SK-N-SH (cell line): ENCODE results near the gene PWP1. TPM values are rescaled to one million over a fixed set of nuclear protein-coding genes. Genes with fewer than 3 reads are reported as not detected.
A peak's percentile ranks its signal among the peaks of the same experiment; 100 is the strongest.

Source experiments
- CTCF ChIA-PET: fragments of 300-600, 350-600 bp; formaldehyde crosslinking; extraction: SDS; loops from one replicate; lab custom pipeline; 2021; lab: Yijun Ruan, JAX
- POLR2A ChIA-PET: fragments of 350-600 bp; sonication (Branson Sonifier 250); formaldehyde crosslinking; extraction: SDS; loops from one replicate; lab custom pipeline; 2020; ENCODE audit warnings: antibody characterized with exemption, inconsistent platforms; lab: Yijun Ruan, JAX
- DNase-seq: peaks from one replicate; pipeline ENCODE4 v3.0.0; 2012
- H2AFZ ChIP-seq: fragments of 200-600 bp; sonication (generic); 2 replicates; pipeline ENCODE4 v1.8.1; 2016; ENCODE audit warnings: antibody characterized with exemption, mild to moderate bottlenecking, low read depth
- H3F3A ChIP-seq: fragments of 200-600 bp; sonication (generic); replicated peaks from 2 replicates; pipeline ENCODE3; 2016; ENCODE audit warnings: antibody characterized with exemption, mild to moderate bottlenecking; ENCODE audit not compliant: insufficient read depth
- H3K27ac ChIP-seq, 2 experiments: fragments of 200-500 bp in 1 of 2; fragments of 200-600 bp in 1 of 2; sonication (Bioruptor generic) in 1 of 2; sonication (generic), shearing (Covaris generic) in 1 of 2; 2 replicates each; pipeline versions ENCODE4 v1.5.1 to v1.6.1; 2014 to 2016; ENCODE audit warnings: low read depth in 2 of 2, inconsistent platforms in 1 of 2, low read length in 1 of 2, mild to moderate bottlenecking in 1 of 2, mixed read lengths in 1 of 2
- H3K27me3 ChIP-seq: fragments of 200-600 bp; sonication (generic), shearing (Covaris generic); 2 replicates; pipeline ENCODE4 v1.6.1; 2016; ENCODE audit warnings: mixed run types; ENCODE audit not compliant: insufficient read depth
- H3K36me3 ChIP-seq, 2 experiments: fragments of 200-500 bp in 1 of 2; fragments of 200-600 bp in 1 of 2; sonication (Bioruptor generic) in 1 of 2; sonication (generic) in 1 of 2; replicated peaks in 1 of 2; 2 replicates each; pipeline versions ENCODE3 to v1.5.1; 2014 to 2016; ENCODE audit warnings: low read length in 1 of 2, mild to moderate bottlenecking in 1 of 2; ENCODE audit not compliant: insufficient read depth in 2 of 2, control insufficient read depth in 1 of 2
- H3K4me1 ChIP-seq, 2 experiments: fragments of 200-500 bp in 1 of 2; fragments of 200-600 bp in 1 of 2; sonication (Bioruptor generic) in 1 of 2; sonication (generic), shearing (Covaris generic) in 1 of 2; 2 replicates each; pipeline versions ENCODE4 v1.5.1 to v1.6.1; 2014 to 2016; ENCODE audit warnings: low read depth in 1 of 2, low read length in 1 of 2, mixed run types in 1 of 2; ENCODE audit not compliant: insufficient read depth in 2 of 2, control insufficient read depth in 1 of 2
- H3K4me2 ChIP-seq: fragments of 200-600 bp; sonication (generic), shearing (Covaris generic); 2 replicates; pipeline ENCODE4 v1.6.1; 2017; ENCODE audit warnings: mixed run types
- H3K4me3 ChIP-seq, 2 experiments: fragments of 200-500 bp in 1 of 2; fragments of 200-600 bp in 1 of 2; sonication (Bioruptor generic) in 1 of 2; sonication (generic), shearing (Covaris generic) in 1 of 2; 2 replicates each; pipeline versions ENCODE4 v1.5.1 to v1.8.1; 2014 to 2016; ENCODE audit warnings: low read depth in 2 of 2, inconsistent platforms in 1 of 2, low read length in 1 of 2, mild to moderate bottlenecking in 1 of 2, mixed read lengths in 1 of 2, moderate library complexity in 1 of 2
- H3K79me2 ChIP-seq: fragments of 200-600 bp; sonication (generic); 2 replicates; pipeline ENCODE4 v1.8.1; 2017; ENCODE audit warnings: mild to moderate bottlenecking; ENCODE audit not compliant: insufficient read depth
- H3K9ac ChIP-seq: fragments of 200-600 bp; sonication (generic); 2 replicates; pipeline ENCODE4 v1.6.1; 2017; ENCODE audit warnings: mixed run types
- H3K9me2 ChIP-seq: fragments of 200-600 bp; sonication (generic); 2 replicates; pipeline ENCODE4 v1.6.1; 2017; ENCODE audit warnings: mixed run types
- H3K9me3 ChIP-seq: fragments of 200-600 bp; sonication (generic); 2 replicates; pipeline ENCODE4 v1.6.1; 2017; ENCODE audit warnings: mixed run types, mild to moderate bottlenecking, moderate library complexity
- H4K20me1 ChIP-seq: fragments of 200-600 bp; sonication (generic); 2 replicates; pipeline ENCODE4 v1.6.1; 2017; ENCODE audit warnings: mild to moderate bottlenecking, mixed run types; ENCODE audit not compliant: insufficient read depth
- CHD2 ChIP-seq: fragments of 150-350 bp; IDR thresholded peaks from 2 replicates; pipeline ENCODE4 v1.6.1; 2018; ENCODE audit warnings: low read length; ENCODE audit not compliant: partially characterized antibody
- FOXJ3 ChIP-seq: sonication (generic); formaldehyde crosslinking; IDR thresholded peaks from 2 replicates; pipeline ENCODE4 v1.5.1; 2020; ENCODE audit warnings: mild to moderate bottlenecking, missing genetic modification reagents
- GABPA ChIP-seq: IDR thresholded peaks from 2 replicates; pipeline ENCODE4 v1.4.0; 2012; ENCODE audit warnings: low read depth, mild to moderate bottlenecking
- RAD21 ChIP-seq: IDR thresholded peaks from 2 replicates; pipeline ENCODE4 v1.6.1; 2012; ENCODE audit warnings: mild to moderate bottlenecking, low read length
- SIN3A ChIP-seq: IDR thresholded peaks from 2 replicates; pipeline ENCODE4 v1.6.1; 2012; ENCODE audit warnings: low read depth, mild to moderate bottlenecking, low read length, moderate library complexity, borderline replicate concordance
- TAF1 ChIP-seq: IDR thresholded peaks from 2 replicates; pipeline ENCODE4 v1.6.1; 2012; ENCODE audit warnings: low read depth, mild to moderate bottlenecking, low read length, moderate library complexity, borderline replicate concordance
- YY1 ChIP-seq: IDR thresholded peaks from 2 replicates; pipeline ENCODE4 v1.4.0; 2012; ENCODE audit warnings: low read depth, mild to moderate bottlenecking
- WGBS: methylation state at CpG from one replicate; pipeline ENCODE4 v1.1.6; 2017; ENCODE audit warnings: low lambda C conversion rate; 5-methylcytosine and 5-hydroxymethylcytosine counted together
- polyA plus RNA-seq, 3 experiments: library from polyadenylated mRNA; depleted of rRNA; stranded (reverse); fragments of >200 nt; gene quantifications; 2 replicates each; pipeline ENCODE4 v1.2.3, GENCODE V29; 2012
- TF ChIP-seq, protein P1 (sequence below): IDR thresholded peaks from 2 replicates; pipeline ENCODE4; 2012
- TF ChIP-seq, protein P2 (sequence below): fragments of 200-600 bp; sonication (generic); IDR thresholded peaks from 2 replicates; pipeline ENCODE4 v1.6.1; 2017; ENCODE audit warnings: antibody characterized with exemption, mild to moderate bottlenecking, moderate library complexity
- TF ChIP-seq, protein P3 (sequence below): fragments of 150-350 bp; IDR thresholded peaks from 2 replicates; pipeline ENCODE4 v1.6.1; 2016; ENCODE audit warnings: mild to moderate bottlenecking, low read depth, low read length
- TF ChIP-seq, protein P4 (sequence below): IDR thresholded peaks from 2 replicates; pipeline ENCODE4 v1.4.0; 2012; ENCODE audit warnings: low read depth
- TF ChIP-seq, protein P5 (sequence below): IDR thresholded peaks from 2 replicates; pipeline ENCODE4 v1.4.0; 2012; ENCODE audit warnings: low read depth, borderline replicate concordance

The PWP1 gene
- polyA plus RNA-seq, 1 of the 3 experiments (the other 2 are of a cell fraction), result 129 TPM

DNA sequence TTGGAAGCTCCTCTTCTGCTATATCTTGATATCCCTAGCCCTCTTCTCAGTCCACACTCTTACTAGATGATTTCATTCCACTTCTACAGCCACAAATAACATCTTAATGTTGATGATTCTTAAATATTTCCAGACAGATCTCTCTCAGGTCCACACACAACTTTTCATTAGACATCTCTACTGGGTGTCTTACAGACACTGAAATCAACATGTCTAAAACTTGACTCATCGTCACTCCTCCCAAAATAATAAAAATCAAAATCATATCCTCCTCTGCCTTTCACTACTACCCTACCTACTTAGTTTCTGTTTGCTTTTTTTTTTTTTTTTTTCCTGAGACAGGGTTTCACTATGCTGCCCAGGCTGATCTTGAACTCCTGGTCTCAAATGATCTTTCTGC, 63.5 kb downstream of the PWP1 start:
- H3K9ac ChIP-seq, result peak overlapping the region; percentile 34; the same call in 1 of the 2 replicates
- H3K27ac ChIP-seq, result peak overlapping the region in 1 of 2 experiments; percentile 90; a peak in 2 of 4 replicates
- H3K9me2 ChIP-seq, result no peaks in the 10 kb centered on the region
- H3F3A ChIP-seq, result peaks cover 37% of the 10 kb centered on the region
- TF ChIP-seq SIN3A, result no peak
- TF ChIP-seq YY1, result no peak
- TF ChIP-seq, protein P1, sequence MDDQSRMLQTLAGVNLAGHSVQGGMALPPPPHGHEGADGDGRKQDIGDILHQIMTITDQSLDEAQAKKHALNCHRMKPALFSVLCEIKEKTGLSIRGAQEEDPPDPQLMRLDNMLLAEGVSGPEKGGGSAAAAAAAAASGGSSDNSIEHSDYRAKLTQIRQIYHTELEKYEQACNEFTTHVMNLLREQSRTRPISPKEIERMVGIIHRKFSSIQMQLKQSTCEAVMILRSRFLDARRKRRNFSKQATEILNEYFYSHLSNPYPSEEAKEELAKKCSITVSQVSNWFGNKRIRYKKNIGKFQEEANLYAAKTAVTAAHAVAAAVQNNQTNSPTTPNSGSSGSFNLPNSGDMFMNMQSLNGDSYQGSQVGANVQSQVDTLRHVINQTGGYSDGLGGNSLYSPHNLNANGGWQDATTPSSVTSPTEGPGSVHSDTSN, result no peak
- TF ChIP-seq GABPA, result no peak
- TF ChIP-seq, protein P2, sequence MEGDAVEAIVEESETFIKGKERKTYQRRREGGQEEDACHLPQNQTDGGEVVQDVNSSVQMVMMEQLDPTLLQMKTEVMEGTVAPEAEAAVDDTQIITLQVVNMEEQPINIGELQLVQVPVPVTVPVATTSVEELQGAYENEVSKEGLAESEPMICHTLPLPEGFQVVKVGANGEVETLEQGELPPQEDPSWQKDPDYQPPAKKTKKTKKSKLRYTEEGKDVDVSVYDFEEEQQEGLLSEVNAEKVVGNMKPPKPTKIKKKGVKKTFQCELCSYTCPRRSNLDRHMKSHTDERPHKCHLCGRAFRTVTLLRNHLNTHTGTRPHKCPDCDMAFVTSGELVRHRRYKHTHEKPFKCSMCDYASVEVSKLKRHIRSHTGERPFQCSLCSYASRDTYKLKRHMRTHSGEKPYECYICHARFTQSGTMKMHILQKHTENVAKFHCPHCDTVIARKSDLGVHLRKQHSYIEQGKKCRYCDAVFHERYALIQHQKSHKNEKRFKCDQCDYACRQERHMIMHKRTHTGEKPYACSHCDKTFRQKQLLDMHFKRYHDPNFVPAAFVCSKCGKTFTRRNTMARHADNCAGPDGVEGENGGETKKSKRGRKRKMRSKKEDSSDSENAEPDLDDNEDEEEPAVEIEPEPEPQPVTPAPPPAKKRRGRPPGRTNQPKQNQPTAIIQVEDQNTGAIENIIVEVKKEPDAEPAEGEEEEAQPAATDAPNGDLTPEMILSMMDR, result no peak
- TF ChIP-seq TAF1, result no peak
- no peak for TF ChIP-seq RAD21
- TF ChIP-seq, protein P3, sequence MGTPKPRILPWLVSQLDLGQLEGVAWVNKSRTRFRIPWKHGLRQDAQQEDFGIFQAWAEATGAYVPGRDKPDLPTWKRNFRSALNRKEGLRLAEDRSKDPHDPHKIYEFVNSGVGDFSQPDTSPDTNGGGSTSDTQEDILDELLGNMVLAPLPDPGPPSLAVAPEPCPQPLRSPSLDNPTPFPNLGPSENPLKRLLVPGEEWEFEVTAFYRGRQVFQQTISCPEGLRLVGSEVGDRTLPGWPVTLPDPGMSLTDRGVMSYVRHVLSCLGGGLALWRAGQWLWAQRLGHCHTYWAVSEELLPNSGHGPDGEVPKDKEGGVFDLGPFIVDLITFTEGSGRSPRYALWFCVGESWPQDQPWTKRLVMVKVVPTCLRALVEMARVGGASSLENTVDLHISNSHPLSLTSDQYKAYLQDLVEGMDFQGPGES, result no peak
- TF ChIP-seq, protein P4, sequence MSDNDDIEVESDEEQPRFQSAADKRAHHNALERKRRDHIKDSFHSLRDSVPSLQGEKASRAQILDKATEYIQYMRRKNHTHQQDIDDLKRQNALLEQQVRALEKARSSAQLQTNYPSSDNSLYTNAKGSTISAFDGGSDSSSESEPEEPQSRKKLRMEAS, result no peak
- no peak for TF ChIP-seq FOXJ3
- TF ChIP-seq, protein P5, sequence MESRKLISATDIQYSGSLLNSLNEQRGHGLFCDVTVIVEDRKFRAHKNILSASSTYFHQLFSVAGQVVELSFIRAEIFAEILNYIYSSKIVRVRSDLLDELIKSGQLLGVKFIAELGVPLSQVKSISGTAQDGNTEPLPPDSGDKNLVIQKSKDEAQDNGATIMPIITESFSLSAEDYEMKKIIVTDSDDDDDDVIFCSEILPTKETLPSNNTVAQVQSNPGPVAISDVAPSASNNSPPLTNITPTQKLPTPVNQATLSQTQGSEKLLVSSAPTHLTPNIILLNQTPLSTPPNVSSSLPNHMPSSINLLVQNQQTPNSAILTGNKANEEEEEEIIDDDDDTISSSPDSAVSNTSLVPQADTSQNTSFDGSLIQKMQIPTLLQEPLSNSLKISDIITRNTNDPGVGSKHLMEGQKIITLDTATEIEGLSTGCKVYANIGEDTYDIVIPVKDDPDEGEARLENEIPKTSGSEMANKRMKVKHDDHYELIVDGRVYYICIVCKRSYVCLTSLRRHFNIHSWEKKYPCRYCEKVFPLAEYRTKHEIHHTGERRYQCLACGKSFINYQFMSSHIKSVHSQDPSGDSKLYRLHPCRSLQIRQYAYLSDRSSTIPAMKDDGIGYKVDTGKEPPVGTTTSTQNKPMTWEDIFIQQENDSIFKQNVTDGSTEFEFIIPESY, result no peak
- TF ChIP-seq CHD2, result no peak
- TF ChIP-seq, all 33 proteins: peak for 0
- DNase-seq, result no peak
- H3K4me2 ChIP-seq, result peak overlapping the region; percentile 78
- H4K20me1 ChIP-seq, result peaks cover 11% of the 10 kb centered on the region; the same call in 1 of the 2 replicates
- H2AFZ ChIP-seq, result no peak overlapping the region
- no peaks in the 10 kb centered on the region for H3K27me3 ChIP-seq
- no peaks in the 10 kb centered on the region for H3K9me3 ChIP-seq
- peak overlapping the region in 1 of 2 experiments; percentile 27; a peak in 1 of 4 replicates for H3K4me3 ChIP-seq
- ChIA-PET POLR2A (no interaction called here), CTCF (interaction anchor here (1.0 to 3.4 kb wide), 3 partner anchors 9 to 136 kb away, joined by 3 to 8 read pairs (median 6); no protein-coding TSS in a partner anchor)
- H3K36me3 ChIP-seq, result peaks cover 47 to 74% of the 10 kb centered on the region in 2 experiments
- WGBS, result 58% methylated on average over 1 of the region's 1 CpG
- H3K4me1 ChIP-seq, result peaks cover 0 to 11% of the 10 kb centered on the region in 2 experiments; a peak in 1 of 4 replicates
- H3K79me2 ChIP-seq, result peaks cover 68% of the 10 kb centered on the region
